ENCODE measurements around the gene RAD18.

RAD18 gene

DNA sequence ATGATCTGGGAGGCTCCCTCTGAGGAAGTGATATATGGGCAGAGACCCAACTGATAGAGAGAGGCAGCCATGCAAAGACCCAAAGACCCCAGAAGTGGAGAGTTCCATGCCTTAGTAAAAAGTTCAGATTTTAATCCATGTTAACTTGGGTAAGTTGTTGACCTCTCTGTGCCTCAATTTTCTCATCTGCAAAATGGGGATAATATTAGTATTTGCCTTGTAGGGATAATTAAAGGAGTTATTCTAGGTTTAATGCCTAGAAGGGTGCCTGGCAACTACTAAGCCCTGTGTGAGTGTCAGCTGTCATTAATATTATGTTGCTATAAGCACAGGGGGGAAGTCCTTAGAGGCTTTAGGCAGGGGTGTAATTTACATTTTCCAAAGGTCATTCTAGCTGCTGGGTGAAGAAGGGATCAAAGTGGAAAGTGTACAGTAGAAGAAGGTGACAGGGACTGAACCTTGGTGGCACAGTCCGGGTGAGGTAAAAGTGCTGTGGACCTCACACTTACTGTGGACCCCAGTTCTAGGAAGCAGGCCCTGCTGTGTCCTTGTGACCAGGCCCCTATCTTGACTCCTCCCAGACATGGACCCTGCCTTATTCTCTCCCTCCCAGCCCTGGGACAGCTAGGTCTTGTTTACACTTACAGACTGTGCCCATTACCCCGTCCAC lies 3.0 kb upstream of the RAD18 start:
- DNase-seq: no peak

DNA sequence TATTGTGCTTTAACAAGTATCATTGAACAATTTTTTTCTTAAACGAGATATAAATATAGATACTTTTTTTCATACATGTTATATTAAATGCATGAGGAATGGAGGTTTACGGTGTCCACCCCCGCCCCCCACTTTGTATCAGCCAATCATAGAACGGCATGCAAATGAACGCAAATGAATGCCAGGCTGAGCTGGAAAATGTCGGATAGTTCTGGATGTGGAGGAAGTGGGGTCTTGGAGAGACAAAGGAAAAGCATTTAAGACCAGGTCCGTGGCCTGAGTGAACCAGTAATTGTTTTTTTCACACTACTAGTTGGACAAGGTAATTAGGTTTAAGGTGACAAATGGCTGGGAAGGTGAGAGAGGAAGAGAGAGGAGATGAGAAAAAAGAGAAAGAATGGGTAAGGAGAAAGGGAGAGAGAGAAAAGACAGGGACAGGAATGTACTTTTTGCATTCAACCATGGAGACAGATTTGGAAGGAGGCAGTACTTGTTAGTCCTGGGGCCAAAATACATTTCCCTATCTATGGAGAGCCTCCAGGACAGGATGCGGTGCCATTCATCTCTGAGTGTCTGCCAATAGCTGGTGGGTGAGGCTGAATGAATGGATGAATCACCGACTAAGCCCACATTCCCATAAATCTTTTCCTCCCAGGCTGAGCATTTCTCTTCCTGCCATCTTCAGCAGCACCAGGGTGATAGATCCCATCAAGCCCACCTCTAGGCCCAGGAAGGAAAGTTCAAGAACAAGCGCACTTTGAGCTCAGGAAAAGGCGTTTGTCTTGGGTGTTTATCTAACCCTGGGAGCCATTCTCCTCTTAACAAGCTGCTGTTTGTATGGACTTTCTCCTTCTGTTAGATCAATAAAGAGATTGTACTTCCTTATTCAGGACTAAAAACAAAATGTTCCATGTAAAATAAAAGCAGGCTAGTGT lies 1.4 kb upstream of the RAD18 start:
- DNase-seq: no peak

DNA sequence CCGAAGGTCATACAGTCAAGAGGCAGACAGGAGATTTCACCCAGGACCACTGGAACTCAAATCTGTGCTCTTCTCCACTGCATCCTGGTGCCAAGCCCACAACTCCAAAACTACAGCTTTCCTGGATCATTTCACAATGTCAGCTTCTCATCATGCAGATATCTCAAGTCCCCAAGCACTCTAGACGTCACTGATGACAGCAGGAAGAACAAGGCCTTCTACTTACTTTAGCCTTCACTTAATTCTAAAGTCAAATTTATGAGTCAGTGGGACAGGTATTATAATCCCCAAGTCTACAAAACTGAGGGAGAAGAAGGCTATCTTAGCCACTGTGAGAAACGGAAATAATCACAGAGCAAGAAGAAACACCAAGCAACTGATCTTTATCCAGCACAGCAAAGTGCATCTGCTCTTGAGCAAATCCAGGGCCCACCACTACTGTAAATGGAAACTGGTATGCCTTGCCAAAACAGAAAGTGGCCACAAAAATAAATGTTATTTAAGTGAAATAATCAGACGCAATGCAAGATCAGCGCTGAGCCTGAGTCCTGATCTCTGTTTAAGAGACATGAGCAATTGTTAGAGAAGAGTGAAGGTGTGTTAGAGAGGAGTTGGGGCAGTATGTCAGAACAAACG lies 928 bp downstream of the RAD18 start:
- no peak for DNase-seq

DNA sequence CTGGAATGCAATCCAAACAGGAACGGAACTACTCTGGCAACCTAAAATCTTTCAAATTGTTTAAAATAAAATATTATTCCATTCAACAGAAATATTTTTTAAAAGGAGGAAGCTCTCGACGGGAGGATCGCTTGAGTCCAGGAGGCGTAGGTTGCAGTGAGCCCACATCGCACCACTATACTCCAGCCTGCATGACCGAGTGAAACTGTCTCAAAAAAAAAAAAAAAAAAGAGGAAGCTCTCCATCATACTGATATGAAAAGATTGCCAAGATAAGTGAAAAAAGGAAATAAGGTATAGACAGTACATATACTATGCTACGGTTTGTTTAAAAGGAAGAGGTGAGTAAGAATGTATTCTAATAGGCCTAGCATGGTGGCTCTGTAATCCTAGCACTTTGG lies 3.6 kb downstream of the RAD18 start:
- DNase-seq: no peak

DNA sequence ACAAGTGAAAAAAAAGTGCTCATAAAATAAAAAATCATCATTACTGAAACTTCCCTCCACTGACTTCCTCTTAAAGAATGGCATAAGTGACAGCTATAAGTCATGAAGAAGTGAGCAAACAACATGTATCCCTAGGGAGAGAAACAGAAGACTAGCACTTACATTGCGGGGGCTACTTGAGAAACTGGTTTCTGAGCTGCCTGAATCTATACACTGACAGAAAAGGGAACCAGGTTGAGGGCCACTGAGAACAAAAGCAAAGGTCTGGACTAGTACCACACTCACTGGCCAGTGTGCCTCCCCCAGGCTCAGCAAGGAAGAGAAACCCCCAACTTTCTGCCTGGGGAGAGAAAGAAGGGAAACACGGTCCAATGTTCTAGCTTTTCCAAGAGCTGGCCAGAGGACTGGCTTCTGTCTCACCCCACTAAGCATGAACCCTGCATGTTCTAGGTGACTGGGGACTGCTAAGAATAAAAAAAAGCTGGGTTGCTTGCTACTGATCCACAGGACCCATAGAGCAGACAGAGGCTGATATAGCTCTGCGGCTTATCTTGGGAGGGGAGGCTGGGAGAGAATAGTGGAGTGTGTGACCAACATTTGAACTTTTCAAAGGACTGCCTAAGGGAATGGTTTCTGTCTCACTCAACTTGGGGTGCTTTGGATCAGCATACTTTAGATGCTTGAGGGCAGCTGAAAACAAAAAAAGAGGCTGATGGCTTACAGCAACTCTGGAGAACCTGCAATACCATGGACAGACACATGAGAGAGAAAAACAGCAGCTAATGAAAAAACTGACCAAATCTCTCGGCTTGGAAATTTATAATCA lies 8.1 kb downstream of the RAD18 start:
- DNase-seq: no peak

DNA sequence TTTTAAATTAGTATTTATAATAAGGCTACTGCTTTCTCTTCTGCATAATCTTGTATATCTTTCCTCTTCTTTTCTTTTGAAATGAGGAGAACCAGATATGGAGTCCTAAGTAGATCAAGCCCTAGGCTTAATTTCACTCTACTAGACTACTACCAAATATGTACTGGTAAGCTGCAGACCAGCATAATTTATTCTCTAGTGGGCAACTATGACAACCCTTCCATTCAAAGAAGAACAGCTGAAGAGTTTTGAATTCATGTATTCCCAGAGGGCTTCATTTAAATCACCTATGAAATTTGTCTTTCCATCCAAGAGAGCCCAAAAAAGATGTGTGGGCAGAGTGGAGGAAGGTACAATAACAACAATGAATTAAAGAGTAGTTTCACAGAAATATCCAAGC lies 10.0 kb downstream of the RAD18 start:
- no peak for DNase-seq

DNA sequence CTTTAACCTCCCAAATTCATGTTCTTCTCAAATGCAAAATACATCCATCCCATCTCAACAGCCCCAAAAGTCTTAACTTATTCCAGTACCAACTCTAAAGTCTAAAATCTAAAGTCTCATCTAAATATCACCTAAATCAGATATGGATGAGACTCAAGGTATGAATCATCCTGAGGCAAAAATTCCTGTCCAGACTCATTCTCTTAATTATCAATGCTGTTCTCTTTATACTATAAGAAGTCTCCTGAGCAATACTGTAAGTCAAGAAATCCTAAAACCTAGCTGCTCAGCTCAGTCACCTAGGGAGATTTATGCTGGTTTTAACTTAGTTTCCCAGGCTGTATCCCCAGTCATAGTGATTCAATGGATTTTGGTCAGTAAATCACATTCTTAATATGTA lies 11.1 kb downstream of the RAD18 start:
- DNase-seq: no peak

DNA sequence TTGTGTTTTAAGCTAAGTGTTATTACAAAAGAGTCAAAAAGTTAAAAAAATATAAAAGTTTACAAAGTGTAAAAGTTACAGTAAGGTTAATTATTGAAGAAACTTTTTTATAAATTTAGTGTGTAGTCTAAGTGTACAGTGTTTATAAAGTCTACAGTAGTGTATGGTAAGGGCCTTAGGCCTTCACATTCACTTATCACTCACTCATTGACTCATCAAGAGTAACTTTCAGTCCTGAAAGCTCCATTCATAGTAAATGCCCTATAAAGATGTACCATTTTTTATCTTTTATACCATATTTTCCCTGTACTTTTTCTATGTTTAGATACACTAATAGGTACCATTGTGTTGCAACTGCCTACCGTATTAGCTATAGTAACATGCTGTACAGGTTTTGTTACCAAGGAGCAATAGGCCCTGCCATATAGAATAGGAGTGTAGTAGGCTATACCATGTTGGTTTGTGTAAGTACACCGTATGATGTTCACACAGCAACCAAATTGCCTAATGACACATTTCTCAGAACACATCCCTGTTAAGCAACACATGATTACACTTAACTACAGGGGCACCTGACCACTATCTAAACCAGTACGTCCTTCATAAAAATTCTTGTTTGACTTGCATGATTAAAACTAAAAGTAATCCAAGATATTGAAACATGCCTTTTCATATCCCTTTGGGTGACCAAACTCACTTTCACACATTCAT lies 17.2 kb downstream of the RAD18 start:
- DNase-seq: no peak

DNA sequence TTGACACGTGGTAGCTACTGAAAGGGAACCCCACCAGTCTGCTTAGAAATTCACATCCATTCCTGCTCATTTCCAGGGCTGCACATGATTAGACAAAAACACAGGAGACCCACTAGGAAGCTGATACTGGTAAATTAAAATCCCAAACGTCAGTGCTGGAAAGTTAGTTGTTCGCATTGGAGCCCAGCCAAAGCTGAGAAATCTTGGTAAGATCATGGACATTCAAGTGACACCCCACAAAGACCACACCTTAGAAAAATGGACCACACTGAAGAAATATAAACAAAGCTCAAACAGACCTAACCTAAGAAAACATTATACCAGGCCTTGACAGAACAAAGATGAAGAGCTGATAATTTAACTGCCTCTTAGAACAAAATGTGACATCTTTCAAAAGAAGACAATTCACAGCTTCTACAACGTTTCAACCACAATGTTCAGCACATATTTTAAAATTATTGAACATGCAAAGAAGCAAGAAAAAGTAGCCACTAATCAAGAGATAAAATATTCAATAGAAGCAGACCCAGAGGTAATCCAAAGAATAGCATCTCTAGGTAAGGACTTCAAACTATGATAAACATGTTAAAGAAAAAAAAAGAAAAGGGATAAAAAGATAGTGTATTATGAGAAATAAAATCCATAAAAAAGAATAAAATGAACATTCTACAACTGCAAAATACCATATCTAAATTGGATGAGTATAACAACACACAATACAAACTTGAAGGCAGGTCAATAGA lies 20.4 kb downstream of the RAD18 start:
- no peak for DNase-seq

DNA sequence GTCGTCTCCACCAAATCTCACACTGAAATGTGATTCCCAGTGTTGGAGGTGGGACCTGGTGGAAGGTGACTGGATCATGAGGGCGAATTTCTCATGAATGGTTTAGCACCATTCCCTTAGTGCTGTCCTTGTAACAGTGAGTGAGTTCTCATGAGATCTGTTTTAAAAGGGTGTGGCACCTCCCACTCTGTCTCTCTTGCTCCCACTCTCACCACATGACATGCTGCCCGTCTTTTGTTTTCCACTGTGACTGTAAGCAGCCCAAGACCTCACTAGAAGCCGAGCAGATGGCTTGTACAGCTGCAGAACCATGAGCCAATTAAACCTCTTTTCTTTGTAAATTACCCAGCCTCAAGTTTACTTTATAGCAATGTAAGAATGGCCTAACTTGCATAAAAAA lies 21.2 kb downstream of the RAD18 start:
- DNase-seq: no peak

DNA sequence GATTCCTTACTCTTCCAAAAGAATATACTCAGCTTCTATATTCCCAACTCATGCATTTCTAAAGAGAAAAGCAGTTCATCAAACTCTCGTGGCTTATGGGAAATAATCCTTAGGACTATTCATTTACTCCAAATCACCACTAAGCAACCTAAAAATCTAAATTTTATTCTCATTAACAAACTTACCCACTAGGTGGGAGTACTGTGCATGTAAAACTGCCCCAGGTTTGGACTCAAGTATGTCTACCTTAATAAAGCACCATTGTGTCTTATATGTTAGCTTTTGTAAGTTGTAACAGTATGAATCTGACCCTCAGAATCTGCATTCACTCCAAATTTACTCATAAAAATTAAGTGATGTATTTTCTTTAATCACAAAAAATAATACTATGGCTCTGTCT lies 25.3 kb downstream of the RAD18 start:
- no peak for DNase-seq

DNA sequence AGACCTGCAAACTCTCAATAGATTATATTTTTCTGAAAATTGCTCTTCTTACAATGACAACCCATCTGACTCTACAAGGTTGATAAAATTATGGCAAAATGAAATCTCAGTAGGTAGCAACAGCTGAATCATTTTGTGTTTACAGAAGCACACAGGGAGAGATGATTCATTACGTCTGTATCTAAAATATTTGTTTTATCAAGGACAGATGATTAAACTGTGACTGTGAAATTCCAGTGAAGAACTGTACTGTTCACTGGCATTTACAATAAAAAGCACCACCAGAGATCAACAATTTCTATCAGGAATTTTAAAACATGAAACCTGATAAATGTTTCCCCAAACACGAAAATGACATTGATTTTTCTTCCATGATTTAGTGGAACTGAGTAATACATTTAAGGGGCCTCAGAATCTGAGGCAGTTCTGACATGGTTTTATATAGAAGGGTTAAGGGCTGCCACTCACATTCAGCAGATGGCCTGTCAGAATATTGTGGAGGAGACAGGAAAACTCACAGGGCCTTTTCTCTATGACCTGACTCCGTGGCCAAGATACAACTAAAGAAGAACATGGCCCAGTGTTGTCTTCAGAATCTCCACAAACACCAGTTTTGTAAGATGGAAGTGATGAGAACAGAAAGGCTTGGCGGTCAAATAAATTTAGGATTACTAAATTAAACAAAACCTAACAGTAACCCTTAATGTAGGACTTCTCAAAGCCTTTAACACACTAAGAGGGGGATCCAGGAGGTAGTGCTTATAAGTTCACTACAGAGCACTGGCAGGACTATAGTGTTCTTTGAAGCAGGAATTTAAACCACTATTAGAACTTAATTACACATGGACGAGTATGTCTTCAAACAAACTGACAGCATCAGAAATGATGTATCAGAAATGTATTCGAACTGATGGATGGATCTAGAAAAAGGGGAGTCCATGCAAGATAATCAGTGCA lies 25.9 kb downstream of the RAD18 start:
- DNase-seq: no peak

DNA sequence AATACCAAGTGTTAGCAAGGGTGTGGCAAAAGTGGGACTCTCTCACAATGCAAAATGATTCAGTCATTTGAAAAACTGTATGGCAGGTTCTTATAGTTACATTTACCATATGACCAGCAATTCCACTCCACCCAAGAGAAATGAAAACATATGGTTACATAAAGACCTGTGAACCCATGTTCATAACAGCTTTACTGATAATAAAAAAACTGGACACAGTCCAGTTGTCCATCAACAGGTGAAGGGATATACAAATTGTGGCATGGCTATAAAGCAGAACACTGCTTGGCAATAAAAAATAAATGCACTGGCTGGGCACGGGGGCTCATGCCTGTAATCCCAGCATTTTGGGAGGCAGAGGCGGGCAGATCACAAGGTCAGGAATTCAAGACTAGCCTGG lies 30.8 kb downstream of the RAD18 start:
- no peak for DNase-seq

DNA sequence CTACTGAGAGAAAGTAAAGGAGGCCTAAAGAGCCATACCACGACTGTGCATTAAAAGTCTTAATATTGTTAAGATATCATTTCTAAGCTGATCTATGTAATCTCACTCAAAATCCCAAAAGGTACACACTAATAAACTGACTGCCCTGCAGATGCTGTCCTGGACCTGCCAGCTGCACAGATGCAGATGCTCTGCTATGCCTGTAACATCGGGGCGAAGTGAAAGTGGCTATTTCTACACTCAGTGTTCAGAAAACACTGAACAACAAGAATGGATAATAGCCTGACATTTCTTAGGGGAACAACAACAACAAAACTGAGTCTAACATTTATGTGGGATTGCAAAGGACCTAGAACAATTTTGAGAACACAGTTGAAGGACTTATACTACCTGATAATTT lies 31.9 kb downstream of the RAD18 start:
- no peak for DNase-seq

DNA sequence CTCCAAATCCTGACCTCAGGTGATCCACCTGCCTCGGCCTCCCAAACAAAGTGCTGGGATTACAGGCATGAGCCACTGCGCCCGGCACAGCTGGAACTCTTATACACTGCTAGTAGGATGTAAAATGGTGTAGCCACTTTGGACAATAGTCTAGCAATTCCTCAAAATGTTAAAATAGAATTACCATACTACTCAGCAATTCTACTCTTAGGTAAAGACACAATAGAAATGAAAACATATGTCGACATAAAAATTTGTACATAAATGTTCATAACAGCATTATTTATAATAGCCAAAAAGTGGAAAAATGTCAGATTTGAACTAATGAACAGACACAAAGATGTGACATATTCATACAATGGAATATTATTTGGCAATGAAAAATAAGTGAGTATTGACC lies 33.4 kb downstream of the RAD18 start:
- no peak for DNase-seq

DNA sequence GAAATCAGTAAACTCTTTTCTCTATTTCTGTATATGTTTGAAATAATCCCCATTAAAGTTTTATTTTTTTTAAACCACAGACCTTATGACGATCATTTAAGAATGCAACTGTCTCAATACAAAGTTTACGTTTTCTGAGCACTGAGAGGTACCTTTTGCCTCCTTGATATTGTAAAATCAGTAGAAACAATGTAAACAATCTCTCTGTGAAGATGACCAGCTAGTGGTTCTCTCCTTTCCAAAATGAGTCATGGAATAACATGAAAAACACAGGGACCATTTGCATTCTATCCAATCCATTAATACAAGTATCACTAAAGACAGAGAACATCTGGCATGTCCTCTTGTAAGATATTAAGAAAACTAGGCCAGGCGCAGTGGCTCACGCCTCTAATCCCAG lies 48.8 kb downstream of the RAD18 start:
- no peak for DNase-seq

DNA sequence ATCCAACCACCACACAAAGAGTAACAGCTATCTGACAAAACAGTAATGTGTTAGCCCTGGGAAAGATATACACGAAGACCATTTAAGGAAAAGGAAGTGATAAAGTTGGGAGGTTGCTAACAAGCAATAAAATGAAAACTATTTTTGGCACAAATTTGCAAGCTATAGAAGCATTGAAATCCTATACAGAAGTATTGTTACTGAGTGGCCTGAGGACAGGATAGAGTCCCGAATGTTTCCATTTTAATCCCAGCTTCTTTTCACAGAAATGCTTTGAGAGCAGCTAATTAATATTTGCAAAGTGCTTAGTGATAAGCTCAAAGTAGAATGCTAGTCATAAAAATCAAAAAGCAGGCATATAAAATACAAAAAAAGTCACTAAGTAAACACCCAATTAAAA lies 51.5 kb downstream of the RAD18 start:
- no peak for DNase-seq

DNA sequence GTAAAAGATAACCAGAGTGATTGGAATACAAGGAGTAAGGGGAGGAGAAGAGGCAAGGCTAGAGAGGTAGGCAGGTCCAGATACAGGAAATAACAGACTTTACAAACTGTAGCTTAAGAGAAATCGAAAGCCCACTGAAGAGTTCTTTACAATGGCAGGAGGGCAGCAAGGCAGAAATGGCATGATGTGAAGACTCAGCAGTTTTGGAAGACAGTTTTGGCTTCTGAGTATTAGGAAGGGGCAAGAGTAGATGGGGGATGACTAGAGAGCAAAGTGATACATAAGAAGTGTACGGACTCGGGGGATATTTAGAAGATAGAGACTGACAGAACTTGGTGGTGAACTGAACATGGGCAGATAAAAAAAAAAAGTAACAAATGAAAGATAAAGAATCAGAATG lies 54.1 kb downstream of the RAD18 start:
- DNase-seq: no peak

DNA sequence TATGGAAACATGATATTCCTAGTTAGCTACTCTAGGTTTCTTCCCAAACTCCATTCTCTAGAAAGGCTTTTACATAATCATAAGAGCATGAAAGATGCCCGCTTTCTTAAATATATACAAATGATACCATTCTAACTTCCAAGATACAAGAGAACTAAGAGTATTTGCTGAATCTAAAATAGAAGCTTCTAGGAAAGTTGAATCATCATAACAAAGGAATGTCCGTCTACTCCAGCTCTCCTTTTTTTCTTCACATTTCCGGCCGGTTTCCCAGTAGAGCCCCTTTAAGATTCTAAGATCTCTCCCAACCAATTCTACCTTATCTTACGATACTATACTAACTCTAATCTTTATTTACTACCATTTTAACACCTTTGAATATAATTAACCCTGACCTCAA lies 60.1 kb downstream of the RAD18 start:
- DNase-seq: no peak

DNA sequence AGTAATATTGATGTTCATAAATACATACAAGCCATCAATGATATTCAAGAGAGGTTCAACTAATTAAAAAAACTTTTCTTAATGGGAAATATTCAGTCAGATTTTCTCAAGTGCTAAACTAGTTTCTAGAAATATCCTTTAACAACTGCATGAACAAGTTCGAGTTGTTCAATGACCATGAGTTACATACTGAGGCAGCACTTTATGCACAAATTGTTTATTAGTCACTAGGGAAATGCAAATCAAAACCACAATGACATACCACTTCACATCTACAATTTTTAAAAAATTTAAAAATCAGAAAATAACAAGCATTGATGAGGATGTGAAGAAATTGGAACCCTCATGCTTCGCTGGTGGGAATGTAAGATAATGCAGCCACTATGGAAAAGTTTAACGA lies 62.4 kb downstream of the RAD18 start:
- DNase-seq: no peak
